Myocyte (in vitro differentiated cells): ENCODE measurements around the gene BCO2. TPM values are rescaled to one million over a fixed set of nuclear protein-coding genes. Genes with fewer than 3 reads are reported as not detected.
A peak's percentile ranks its signal among the peaks of the same experiment; 100 is the strongest.
"Not testable (repeated sequence)": the region's sequence is repeated elsewhere in the genome, so short reads cannot be mapped to it uniquely, and the experiment has no call there.

Source experiments
- DNase-seq: peaks from one replicate; pipeline ENCODE4 v3.0.0-alpha.2; 2012; ENCODE audit warnings: low read depth
- total RNA-seq: library from RNA; depleted of rRNA; stranded (reverse); fragments of >200 nt; gene quantifications from 2 replicates; pipeline ENCODE4 v1.2.3, GENCODE V29; 2014

Gene BCO2
- total RNA-seq, 1 donor from 2014 or later = 0.80 TPM

DNA sequence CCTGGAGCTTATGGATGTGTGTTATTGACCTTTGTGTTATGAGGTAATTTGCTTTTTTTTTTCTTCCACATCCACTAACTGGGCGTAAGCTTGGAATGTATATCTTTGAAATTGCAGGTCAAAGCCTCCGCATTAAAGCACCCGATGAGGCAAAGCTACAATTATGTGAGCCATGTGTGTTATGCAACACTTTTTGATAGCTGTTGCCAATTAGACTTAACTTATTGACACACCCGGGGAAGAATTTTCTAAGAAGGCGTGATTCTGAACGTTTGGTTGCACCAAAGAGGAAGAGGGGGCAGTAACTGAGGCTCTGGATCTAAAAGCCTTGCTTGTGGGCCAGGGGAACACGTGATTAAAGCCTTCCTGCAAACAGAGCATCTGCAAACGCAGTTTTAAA lies 8.8 kb upstream of the BCO2 start:
- DNase-seq = no peak

DNA sequence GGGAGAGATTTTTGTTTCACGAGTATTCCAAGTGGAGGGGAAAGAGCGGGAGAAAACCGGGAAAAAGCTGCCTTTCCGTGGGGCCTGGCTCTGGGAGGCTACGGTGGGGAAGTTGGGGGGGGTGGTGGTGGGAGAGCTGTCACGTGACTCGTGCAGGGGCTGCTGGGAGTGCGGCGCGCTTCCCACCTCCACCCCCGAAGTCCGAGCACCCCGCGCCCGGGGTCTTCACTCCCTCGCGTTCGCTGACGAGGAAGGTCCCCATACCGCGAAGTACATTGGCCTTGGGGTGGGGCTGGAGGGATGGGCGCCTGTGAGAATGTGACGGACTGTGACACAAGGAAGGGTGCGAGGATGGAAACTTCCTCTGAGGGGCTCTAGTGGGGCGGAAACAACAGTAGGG lies 8.2 kb upstream of the BCO2 start, which contains the start of gene TEX12:
TSS of gene TEX12 (plus strand) at position 228 of the 400 bp plus-strand sequence. CDS start 1,897 bp downstream, outside the sequence.
- no peak for DNase-seq

DNA sequence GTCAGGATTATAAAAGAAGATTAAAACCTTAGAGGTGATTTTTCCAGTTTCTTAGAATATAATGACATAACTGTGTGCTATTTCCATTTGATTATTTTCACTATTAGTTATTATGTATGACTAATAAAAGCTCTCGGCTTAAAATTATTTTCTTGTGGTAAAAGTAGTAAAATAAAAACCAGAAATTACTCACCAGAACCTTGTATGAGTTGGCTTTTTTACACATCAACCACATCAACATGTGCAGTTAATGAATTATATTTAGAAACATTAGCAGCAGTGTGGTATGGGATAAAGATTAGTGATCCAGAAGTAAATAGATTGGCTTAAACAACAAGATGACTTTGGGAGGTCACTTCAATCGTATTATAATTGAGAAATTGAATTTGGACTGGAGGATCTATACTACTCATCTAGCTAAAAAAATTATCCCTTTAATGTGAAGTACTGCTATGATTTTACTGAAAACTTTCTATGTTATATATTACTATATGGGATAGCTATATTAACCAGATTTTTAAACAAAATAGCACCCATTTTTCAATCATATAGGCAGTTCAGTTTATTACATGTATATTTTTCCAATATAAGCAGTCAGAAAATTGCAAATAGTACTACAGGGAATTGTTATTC lies 2.8 kb upstream of the BCO2 start:
- DNase-seq = peak; percentile 61

DNA sequence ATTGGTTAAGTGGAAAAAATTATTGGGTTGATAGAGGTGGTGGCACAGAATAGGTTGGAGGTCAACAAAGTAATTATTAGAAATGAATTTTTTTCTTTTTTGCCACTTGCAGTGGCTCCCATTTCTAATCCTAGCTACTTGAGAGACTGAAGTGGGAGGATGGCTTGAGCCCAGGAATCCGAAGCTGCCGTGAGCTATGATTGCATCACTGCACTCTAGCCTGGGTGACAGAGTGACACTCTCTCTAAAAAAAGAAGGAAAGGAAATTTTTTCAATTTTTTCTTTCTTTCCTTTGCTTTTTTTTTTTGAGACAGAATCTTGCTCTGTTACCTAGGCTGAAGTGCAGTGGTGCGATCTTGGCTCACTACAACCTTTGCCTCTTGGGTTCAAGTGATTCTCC lies 2.2 kb upstream of the BCO2 start:
- no peak for DNase-seq

DNA sequence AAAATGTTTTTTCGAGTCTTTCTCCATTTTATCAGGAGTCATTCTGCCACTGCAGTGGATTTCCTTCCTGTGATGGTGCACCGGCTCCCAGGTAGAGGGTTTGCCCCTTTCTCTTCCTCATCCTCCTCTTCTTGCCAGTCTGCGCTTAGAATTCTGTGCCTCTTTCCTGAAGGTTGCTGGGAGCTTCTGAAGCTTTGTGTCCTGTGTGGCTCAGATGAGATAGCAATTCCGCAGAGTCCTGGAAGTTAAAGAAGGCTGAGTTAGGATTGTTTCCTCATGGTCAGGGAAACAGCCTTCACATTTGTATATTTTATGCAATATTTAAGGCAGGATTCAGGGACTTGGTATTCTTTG lies 264 bp downstream of the BCO2 start:
- DNase-seq = no peak

DNA sequence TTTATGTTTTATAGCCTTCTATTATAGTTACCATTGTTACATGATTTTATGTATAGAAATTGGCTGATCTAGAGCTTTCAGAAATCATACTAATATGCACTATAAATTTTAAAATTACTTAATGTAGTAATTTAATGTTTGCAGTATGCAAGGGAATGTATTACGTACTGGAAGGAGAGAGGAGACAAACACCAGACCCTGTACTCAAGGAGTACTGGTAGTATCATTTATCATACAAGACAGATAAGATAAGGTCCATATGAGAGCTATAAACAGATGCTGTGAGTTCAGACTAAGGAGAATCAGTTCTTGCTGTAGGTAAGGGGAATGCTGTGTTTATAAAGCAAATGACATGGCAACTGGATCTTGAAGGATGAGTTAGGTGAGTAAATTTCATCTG lies 765 bp downstream of the BCO2 start:
- no peak for DNase-seq

DNA sequence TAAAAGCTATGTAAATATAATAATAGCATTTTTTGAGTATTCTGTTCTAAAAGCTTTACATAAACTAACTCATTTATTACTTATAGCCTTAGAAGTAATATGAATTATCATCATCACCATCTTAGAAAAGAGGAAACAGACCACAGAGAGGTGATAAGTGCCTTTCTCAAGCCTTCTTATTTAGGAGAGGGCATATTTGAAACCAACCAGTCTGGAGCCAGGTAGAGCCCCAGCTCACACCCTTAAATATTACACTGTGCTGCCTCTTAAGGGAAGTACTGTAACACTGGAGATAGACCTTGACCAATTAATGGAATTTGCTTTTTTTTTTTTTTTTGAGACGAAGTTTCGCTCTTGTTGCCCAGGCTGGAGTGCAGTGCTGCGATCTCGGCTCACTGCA lies 2.3 kb downstream of the BCO2 start:
- no peak for DNase-seq

DNA sequence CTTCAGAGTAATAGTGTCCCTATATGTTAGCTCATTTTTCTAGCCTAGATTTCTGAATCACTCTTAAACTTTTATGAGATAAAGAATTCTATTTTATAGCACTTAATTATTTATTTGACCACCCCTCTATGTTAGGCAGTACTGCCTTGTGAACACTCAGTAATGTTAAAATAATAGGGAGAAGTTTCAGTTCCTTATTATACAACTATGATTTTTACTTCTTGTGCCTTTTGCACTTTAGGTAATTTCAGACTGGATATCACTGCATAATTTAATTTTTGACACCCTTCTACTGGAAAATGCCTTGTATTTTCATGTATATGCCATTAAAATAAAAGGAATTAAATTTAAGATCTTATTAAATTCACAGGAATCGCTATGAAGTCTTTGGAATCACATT lies 3.1 kb downstream of the BCO2 start:
- no peak for DNase-seq

DNA sequence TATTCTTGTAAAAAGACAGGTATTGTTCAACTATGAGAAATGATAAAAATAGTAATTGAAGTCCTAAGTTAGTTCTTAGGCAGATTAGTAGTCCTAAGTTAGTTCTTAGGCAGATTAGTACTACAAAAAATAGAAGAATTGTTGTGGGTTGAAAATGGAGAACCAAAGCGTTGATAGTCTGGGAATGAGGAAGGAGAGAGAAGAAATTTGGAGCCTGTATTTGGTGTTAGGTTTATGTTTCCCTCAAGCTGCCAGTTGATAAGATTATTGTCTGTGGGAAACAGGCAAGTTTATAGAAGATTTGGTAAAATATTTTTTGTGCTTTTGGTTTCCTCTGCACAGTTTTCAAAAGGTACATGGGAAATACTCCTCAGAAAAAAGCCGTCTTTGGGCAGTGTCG lies 3.6 kb downstream of the BCO2 start:
- DNase-seq = no peak

DNA sequence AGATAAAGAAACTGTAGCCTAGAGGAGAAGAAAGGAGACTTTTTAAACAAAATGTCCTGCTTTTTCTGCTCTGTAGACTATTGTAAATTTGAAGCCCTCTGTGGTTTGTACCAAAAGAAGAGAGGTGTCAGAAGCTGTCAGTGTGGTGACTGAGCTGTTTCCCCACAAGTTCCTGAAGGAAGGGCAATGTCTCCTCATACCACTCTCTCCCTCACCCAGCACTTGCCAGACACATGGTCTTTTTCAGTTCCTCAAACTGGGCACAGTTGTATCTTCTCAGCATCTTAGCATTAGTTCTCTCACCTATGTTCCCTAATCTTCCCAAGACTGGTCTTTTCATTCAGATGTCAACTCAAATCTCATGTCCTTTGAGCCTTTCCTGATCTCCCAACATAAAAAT lies 4.3 kb downstream of the BCO2 start:
- DNase-seq = no peak

DNA sequence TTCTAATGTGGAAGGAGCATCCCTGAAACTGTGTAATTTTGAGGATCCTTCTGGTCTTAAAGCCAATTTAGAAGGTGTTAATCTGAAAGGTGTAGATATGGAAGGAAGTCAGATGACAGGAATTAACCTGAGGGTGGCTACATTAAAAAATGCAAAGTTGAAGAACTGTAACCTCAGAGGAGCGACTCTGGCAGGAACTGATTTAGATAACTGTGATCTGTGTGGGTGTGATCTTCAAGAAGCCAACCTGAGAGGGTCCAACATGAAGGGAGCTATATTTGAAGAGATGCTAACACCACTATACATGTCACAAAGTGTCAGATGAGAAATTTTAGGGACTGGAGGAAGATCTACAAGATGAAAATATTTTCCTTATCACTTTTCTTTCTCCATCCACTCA lies 7.6 kb downstream of the BCO2 start:
- no peak for DNase-seq

DNA sequence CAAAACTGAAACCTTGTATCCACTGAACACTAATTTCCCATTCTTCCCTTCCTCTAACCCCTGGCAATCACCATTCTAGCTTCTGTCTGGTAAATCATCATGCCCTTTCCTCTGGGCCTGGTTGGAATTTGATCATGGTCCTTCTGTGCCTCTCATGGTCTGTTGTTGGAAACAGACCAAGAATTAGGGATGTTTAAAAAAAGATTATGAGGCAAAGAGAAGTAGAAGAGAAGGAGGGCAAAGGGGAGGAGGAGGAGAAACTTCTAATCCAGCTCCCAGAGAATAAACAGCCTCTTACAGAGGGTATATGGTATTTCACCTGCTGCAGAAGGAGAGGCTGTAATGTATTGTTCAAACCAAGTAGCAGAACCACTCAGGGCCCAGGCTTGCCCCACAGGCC lies 10.6 kb downstream of the BCO2 start:
- DNase-seq = peak; percentile 74

DNA sequence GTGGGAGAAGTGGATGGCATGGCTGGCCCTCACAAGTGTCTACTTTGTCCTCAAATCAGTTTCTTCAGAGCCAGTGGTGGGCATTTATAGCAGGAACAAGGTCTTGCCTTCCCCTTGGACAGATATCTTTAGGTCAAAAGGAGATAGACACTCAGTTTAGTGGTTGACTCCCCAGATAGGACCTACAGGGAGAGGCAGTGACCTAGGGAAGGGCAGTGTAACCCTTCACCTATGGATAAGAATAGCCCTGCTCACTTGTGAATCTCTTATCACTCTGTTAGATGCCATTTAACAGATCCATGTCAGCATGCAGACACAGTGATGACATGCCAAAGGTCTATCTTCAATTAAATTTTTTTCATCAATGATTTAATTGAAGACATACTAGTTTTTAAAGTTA lies 11.0 kb downstream of the BCO2 start:
- DNase-seq = no peak

DNA sequence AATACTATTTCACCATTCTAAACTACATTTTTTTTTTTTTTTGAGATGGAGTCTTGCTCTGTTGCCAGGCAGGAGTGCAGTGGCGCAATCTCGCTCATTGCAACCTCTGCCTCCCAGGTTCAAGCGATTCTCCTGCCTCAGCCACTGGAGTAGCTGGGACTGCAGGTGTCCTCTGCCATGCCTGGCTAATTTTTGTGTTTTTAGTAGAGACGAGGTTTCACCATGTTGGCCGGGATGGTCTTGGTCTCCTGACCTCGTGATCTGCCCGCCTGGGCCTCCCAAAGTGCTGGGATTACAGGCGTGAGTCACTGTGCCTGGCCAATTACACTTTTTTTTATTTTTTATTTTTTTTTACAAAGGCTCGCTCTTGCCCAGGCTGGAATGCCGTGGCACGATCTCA lies 19.8 kb downstream of the BCO2 start:
- not testable (repeated sequence) for DNase-seq

DNA sequence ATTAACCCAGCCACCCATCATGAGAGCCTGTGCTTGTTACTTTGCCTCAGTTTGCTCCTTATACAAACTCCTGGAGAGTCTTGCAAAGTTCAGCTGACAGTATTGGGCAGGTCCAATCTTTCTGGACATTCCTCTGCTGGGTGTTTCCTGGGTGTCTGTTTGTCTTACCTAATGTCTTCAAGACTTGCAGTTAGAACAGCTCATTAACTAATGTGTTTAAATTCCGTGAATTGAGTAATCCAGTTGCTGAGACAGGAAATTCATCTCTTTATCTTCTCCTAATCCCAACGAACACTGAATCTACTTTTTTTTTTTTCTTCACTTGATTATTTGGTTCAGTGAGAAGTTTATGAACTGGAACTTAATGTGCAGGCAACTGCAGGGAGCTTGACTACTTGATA lies 20.6 kb downstream of the BCO2 start:
- no peak for DNase-seq

DNA sequence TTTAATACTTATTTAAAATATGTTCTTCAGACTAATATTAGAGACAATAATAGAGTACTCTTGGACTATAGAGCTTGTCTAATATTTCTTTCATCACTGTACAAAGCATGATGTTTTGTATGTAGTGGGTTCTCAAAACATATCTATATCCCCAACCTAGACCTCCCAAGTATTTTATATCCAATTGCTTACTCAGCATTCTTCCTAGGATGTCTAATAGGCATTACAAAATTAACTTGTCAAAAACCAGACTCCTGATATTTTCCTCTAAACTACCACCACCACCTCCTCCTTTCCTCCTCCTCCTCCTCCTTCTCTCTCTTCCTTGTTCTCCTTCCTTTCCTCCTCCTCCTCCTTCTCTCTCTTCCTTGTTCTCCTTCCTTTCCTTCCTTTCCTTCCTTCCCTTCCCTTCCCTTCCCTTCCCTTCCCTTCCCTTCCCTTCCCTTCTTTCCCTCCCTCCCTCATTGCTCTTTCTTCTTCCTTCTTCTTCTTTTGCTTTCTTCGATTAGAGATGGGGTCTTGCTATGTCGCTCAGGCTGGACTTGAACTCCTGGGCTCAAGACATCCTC lies 21.3 kb downstream of the BCO2 start:
- DNase-seq = no peak

DNA sequence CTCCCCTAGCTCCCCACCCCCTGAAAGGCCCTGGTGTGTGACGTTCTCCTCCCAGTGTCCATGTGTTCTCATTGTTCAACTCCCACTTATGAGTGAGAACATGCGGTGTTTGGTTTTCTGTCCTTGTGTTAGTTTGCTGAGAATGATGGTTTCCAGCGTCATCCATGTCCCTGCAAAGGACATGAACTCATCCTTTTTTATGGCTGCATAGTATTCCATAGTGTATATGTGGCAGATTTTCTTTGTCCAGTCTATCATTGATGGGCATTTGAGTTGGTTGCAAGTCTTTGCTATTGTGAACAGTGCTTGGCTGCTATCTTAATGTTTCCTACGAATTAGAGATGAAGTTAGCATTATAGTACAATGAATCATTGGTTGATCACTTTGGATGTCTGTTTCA lies 23.8 kb downstream of the BCO2 start:
- not testable (repeated sequence) for DNase-seq

DNA sequence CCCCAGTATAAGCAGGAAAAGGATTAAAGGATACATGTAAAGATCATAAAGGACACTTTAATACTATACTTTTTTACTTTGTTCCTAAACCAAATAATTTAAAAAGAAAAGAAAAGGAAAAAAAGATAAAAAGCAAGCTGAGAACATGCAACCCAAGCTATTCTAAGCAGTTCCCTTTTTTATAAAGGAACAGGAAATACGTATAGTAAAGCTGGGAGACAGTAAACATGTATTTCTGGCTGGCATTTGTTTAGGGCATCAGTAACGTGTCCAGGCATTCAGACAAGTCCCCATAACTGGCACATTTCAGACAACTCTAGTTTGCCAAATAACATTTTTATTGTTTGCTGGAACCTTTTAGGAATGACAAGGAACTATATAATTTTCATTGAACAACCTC lies 24.9 kb downstream of the BCO2 start:
- no peak for DNase-seq

DNA sequence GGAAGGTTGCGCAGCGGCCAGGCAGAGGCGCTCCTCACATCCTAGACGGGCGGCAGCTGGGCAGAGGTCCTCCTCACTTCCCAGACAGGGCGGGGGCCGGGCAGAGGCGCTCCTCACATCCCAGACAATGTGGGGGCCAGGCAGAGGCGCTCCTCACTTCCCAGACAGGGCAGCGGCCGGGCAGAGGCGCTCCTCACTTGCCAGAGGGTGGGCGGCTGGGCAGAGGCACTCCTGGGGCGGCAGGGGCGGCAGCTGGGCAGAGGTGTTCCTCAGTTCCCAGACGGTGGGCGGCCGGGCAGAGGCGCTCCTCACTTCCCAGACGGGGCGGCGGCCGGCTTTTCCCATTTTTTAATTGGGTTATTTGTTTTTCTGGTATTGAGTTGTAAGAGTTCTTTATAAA lies 30.8 kb downstream of the BCO2 start:
- no peak for DNase-seq

DNA sequence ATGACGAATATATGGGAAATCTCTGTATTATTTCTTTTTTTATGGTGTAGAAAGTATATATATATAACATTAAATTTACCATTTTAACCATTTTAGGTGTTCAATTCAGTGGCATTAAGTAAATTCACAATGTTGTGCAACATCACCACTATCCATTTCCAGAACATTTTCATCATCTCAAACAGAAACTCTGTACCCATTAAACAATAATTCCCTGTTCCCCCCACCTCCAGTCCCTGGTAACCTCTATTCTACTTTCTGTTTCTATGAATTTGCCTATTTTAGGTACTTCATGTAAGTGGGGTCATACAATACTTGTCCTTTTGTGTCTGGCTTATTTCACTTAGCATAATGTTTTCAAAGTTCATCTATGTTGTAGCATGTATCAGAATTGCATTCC lies 35.6 kb downstream of the BCO2 start:
- no peak for DNase-seq

DNA sequence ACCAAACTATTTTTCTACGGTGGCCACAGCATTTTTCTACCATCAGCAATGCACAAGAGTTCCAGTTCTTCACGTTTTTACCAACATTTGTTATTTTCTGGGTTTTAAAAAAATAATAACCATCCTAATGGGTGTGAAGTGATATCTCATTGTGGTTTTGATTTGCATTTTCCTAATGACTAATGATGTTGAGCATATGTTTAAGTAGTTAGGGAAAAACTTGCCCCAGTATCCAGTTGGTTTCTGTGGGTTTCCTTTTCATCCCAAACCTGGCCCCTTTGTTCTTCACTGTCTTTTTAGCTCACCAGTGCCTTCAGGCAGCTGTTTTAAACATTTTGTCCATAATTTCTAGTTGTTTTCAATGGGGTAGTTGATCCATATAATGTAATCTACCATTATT lies 36.2 kb downstream of the BCO2 start:
- DNase-seq = no peak

DNA sequence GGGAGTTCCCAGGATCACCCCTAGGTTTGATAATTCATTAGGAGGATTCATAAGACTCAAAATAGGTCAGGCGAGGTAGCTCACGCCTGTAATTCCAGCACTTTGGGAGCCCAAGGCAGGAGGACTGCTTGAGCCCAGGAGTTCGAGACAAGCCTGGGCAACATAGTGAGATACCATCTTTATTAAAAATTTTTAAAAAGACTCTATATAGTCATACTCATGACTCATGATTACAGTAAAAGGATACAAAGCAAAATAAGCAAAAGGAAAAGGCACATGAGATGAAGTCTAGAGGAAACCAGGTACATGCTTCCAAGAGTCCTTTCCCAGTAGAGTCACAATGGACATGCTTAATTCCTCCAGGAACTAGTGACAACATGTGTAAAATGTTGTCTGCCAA lies 37.0 kb downstream of the BCO2 start:
- DNase-seq = no peak

DNA sequence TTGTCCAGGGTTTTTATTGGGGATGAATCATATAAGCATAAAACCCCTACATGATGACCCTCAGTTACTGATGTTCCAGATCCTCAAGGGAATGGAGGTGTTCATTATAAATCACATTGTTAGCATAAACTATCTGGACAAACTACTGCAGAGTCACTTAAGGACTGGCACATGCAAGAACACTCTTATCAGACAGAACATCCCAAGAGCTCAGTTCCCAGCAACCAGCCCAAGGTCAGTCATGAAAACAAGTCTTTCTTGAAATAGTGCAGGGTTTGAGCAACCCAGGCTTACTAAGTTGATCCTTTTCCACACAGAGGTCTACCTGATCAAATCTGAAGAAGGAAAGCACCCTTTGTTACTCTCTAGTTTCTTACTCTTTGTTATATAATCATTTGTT lies 37.4 kb downstream of the BCO2 start:
- DNase-seq = no peak

DNA sequence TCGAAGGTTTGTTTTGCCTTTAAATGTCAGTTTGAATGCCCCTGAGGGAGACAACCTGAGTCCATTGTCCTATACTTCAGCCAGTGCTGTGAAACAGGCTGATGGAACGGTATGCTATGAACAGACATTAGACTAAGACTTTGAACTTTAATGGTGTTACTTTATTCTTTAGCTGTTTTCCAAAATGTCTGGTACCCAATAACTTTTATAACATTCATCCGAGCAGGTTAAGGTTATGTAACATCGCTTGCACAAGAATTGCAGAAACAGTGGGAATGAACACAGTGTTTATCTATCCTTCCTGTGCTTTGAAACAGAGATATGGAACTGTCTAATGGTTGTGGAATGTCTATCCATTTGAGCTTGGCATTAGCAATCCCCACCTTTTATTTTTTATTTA lies 38.4 kb downstream of the BCO2 start:
- no peak for DNase-seq
